ENCODE results near the gene SLC27A5.

Gene SLC27A5, protein sequence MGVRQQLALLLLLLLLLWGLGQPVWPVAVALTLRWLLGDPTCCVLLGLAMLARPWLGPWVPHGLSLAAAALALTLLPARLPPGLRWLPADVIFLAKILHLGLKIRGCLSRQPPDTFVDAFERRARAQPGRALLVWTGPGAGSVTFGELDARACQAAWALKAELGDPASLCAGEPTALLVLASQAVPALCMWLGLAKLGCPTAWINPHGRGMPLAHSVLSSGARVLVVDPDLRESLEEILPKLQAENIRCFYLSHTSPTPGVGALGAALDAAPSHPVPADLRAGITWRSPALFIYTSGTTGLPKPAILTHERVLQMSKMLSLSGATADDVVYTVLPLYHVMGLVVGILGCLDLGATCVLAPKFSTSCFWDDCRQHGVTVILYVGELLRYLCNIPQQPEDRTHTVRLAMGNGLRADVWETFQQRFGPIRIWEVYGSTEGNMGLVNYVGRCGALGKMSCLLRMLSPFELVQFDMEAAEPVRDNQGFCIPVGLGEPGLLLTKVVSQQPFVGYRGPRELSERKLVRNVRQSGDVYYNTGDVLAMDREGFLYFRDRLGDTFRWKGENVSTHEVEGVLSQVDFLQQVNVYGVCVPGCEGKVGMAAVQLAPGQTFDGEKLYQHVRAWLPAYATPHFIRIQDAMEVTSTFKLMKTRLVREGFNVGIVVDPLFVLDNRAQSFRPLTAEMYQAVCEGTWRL

DNA sequence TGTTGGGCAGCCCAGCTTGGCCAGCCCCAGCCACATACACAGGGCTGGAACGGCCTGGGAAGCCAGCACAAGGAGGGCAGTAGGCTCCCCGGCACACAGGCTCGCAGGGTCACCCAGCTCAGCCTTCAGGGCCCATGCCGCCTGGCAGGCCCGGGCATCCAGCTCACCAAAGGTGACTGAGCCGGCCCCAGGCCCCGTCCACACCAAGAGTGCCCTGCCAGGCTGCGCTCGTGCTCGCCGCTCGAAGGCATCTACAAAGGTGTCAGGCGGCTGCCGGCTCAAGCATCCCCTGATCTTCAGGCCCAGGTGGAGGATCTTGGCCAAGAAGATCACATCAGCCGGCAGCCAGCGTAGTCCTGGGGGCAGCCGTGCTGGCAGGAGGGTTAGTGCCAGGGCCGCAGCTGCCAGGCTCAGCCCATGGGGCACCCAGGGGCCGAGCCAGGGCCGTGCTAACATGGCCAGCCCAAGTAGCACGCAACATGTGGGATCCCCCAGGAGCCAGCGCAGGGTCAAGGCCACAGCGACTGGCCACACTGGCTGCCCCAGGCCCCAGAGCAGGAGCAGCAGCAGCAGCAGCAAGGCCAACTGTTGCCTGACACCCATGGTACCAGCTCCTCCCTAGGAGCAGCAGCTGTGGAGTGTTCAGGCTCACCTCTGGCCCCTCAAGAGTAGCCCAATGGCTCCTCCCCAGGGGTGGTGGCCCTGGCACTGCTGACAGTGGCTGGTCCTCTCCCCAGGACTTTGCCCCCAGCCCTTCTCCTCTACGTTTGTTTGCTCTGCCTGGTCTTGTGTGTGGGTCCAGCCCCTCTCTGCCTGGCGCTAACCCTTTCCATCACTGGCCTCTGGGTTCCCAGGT lies at the start of gene SLC27A5:
Gene SLC27A5, minus strand, starts transcription at position 640 of the 856 bp plus-strand sequence. Its CDS starts 37 bp downstream, at position 603.
- no peak within 1 kb of the TSS for H3K4me3 ChIP-seq (ENCODE audit: low read depth, low read length)
- TF ChIP-seq, protein P1, sequence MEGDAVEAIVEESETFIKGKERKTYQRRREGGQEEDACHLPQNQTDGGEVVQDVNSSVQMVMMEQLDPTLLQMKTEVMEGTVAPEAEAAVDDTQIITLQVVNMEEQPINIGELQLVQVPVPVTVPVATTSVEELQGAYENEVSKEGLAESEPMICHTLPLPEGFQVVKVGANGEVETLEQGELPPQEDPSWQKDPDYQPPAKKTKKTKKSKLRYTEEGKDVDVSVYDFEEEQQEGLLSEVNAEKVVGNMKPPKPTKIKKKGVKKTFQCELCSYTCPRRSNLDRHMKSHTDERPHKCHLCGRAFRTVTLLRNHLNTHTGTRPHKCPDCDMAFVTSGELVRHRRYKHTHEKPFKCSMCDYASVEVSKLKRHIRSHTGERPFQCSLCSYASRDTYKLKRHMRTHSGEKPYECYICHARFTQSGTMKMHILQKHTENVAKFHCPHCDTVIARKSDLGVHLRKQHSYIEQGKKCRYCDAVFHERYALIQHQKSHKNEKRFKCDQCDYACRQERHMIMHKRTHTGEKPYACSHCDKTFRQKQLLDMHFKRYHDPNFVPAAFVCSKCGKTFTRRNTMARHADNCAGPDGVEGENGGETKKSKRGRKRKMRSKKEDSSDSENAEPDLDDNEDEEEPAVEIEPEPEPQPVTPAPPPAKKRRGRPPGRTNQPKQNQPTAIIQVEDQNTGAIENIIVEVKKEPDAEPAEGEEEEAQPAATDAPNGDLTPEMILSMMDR (IDR thresholded peaks at IDR 0.05; ENCODE audit: low read depth, low read length, missing control alignments): no peak
- no peak for DNase-seq (ENCODE audit: low read depth)

DNA sequence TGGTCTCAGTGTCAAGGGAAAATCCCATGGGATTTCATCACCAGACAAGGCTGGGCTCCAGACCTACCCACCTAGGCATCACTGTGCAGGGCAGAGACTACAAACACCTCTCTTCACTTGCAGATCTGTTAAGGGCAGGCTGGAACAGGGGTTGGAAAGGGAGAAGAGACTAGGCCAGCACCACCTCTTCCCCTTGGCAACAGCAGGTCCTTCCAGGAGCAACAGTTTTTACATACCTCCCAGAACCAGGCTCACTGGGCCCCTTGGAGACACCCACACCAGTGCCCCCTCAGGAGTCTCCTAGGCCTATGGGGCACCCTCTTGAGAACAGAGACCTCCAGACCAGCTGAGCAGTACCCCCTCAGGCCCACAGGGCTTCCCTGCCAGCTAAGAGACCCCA lies 49.1 kb upstream of the SLC27A5 start:
- TF ChIP-seq, protein P1 (IDR thresholded peaks at IDR 0.05; ENCODE audit: low read depth, low read length, missing control alignments): no peak
- no peak overlapping the region for H3K4me3 ChIP-seq (ENCODE audit: low read depth, low read length)
- DNase-seq (ENCODE audit: low read depth): no peak

DNA sequence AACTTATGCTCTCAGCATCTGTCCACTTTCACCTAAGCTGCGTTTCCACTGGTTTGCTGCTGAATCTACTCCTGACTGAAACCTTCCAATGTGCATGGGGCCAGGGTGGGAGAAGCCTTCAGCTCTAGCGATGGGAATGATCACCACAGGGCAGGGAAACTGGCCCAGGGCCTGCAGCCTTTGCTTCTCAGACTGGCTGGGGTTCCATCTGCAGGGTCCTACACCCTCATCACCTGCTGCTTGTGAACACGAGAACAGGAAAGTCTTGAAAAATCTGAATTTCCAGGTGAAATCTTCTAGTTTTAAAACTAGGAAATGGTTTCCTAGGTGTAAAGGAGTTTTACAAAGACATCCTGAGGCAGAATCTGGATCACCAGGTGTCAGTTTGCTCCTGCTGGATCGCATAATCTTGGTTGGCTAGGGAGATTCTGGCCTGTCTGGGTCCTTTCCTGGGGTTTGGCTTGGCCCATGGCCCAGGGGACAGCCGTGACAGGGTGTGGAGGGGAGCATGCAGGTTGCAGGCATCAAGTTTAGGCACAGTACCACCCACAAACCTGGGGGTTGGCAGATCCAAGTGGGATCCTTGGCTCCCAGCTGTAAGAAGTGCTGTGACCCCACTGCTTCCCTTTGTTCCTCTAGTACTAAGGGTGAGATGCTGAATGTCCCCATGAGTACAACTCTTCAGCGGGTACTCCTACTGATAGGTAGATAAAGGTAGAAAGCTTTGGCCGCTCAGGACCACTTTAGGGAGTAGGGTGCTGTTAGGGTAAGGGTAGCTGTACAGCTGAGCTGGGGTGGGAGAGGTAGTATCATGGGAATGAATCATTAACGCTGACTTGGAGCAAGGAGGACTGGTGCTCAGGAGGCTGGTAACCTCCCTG lies 48.5 kb upstream of the SLC27A5 start:
- H3K4me3 ChIP-seq (ENCODE audit: low read depth, low read length): peak overlapping the region; percentile 77
- no peak for DNase-seq (ENCODE audit: low read depth)
- TF ChIP-seq, protein P1 (IDR thresholded peaks at IDR 0.05; ENCODE audit: low read depth, low read length, missing control alignments): no peak

DNA sequence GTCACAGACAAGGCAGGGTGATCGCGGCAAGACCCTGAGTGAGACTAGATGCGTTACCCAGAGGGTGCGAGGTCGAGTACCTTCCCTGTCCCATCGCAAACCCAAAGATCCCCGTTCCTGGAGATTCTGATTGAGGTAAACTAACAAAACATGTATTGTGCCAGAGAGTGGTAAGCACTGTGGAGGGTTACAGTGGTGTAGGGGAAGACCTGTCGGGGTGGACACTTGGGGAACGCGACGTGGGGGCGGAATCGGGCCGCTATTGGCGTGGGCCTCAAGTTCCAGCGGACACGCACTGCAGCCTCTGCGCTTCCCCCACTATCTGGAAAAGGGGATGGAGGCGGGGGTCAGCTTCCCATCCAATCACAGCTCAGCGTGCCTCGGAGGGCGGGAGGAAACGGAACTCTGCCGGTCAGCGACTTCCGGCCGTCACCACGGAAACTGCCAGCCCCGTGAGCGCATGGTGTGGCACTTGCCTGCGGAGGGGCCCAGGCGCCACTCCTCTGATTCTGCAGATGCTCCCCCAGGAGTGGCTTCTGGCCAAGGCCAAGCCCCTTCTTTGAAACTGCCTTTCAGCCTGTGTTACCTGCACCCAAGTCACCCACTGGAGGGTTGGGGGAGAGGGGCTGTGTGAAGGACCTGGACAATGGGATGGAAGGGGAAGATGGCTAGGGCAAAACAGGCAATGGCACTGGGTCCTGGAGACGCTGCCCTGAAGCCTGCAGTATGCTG lies 47.6 kb upstream of the SLC27A5 start:
- peak overlapping the region; percentile 77 for H3K4me3 ChIP-seq (ENCODE audit: low read depth, low read length)
- TF ChIP-seq, protein P1 (IDR thresholded peaks at IDR 0.05; ENCODE audit: low read depth, low read length, missing control alignments): no peak
- DNase-seq (ENCODE audit: low read depth): peak; percentile 76

DNA sequence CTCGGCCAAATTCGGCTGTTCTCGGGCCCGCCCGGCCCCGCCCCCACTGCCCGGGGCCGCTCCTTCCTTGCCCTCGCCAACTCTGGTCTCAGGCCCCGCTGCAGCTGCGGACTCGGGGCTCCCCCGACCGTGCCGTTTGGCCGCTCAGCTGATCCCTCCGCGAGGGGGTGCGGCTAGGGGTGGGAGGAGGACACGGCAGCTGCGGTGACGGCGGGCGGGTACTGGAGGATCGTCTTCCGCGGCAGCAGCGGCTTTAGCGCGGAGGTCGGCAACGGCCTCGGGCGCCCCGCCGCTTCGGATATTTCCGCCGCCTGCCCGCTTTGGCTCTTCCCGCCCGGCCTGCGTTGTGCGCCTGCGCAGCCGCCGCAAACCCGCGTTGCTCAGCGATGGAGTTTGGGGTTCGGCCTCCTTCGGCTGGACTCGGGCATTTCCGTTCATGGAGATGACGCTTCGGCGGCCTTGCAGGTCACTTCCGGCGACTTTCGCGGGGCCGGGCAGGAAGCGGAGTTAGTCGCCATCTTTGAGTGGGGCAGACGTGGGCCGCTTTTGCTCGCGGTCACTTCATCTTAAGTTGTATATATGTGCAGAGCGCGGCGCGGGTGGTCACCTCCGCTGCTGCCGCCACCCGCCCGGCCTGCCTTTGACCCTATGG lies 47.0 kb upstream of the SLC27A5 start:
- TF ChIP-seq, protein P1 (IDR thresholded peaks at IDR 0.05; ENCODE audit: low read depth, low read length, missing control alignments): no peak
- H3K4me3 ChIP-seq (ENCODE audit: low read depth, low read length): peak overlapping the region; percentile 89
- DNase-seq (ENCODE audit: low read depth): peak; percentile 95
